HG03432 (cell line): ENCODE data around the gene AMBP.

ENCODE experiments used
- ATAC-seq: cut with Tn5 transposase; IDR thresholded peaks from one replicate; pipeline ENCODE4 v1.9.1; 2021; ENCODE audit warnings: mild to moderate bottlenecking, moderate library complexity; ENCODE audit not compliant: unreplicated experiment

AMBP gene

DNA sequence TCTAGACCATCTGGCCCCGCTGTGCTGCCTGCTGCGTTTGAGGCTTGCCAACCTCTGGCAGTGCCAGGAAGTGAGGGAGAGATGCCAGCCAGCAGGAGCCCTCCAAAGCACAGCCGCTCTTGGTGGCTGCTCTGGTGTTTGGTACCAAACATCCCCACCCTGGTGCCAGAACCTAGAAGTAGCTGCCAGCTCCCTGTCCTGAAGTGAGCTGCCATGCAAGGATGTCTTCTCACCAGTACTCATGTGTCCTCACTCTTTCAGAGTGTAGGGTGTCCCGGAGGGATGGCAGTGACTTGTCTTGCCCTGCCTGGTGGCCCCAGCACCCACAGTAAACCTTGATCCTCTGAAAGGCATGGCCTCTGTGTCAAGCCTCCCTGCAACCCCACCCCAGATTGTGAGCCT, 43.4 kb downstream of the AMBP start:
- ATAC-seq: no peak

- ATAC-seq: no peak
These were observed 43.9 kb downstream of the AMBP start for GRCh38 chr9:114034196-114034595.

DNA sequence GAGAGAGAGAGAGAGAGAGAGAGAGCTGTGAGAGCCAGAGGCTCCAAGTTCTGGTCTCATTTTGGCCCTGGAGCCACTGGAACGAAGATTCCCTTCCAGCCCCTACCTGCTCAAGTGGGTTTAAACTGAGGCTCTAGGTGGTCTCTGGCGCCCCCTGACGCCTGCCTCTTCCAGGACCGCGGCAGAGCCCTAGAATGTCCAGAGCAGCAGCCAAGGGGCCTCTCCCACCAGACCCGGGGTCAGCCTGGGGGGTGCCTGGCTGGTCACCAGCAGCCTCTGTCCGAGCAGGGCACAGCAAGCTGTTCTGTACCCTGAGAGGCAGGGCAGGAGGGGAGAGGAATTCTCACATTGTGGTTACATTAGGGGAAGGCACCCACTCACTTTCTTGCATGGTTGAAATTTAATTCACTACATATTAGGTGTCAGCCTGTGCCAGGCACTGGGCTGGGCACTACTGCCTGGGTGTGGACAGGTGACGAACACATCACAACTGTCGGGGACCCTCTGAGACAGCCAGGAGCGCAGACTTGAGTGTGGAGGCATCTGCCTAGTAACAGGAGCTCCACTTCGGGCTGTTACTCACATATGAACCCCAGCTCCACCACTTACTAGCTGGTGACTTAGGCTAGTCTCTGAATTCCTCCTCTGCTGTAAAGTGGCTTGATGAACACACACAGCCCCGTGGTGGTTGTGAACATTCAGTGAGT, 44.5 kb downstream of the AMBP start:
- ATAC-seq: no peak

- ATAC-seq: no peak
These were observed 45.9 kb downstream of the AMBP start for GRCh38 chr9:114031948-114032840.

- ATAC-seq: no peak
These were observed 47.0 kb downstream of the AMBP start for GRCh38 chr9:114031037-114031630.

DNA sequence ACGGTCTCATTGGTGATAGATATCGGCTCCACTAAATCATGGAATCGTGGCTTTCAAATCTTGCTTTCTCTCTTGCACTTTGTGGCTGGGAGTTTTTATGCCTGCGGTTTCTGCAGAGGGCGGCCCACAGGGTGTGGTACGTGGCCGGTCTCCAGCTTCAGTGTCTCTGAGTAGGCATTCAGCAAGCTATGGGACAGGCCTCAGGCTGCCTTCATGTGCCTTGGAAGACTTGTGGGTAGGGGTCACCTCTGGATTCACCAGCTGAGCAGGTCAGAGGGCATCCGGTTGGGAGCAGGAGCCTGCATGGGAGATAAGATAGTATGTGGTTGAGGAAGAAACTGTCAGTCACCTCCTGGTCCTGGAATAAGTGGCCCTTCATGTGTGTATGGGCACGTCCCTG, 47.7 kb downstream of the AMBP start:
- ATAC-seq: no peak

DNA sequence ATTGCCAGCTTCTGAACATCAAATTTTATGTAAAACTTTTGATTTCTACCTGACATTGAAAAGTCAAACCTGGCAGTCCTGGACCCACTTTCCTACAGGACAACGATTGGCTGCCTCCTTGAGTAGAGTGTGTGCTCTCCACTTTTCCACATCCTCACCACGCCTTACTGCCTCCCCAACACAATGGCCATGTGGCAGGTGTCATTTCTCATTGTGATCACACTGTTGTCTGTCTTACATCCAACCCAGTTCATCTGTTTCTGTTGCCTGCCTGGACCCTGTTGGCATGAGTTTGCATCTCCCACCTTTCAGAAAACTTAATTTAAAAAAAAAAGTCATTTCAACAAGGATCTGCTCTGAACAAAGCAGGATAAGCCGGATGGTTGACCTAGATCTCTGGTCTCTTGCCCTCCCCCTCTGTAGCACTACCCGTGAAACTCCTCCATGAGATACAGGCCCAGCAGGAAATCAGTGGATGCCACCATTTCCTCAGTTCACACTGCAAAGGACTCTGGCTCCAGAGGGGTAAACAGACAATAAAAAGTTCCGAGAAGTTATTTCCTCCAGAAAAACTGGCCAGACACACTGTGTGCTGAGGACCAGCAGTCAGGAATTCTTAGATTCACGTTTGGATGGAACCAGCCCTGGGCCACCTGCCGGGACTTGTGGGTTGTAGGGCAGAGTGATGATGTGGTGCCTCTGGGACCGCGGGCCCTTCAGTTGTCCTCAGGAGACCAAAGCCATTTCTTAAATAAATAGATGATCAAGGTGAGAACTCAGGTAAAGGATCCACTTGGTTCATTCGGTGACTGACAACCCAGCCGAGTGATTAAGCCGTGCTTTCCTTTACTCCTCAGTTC, 48.6 kb downstream of the AMBP start:
- ATAC-seq: no peak

DNA sequence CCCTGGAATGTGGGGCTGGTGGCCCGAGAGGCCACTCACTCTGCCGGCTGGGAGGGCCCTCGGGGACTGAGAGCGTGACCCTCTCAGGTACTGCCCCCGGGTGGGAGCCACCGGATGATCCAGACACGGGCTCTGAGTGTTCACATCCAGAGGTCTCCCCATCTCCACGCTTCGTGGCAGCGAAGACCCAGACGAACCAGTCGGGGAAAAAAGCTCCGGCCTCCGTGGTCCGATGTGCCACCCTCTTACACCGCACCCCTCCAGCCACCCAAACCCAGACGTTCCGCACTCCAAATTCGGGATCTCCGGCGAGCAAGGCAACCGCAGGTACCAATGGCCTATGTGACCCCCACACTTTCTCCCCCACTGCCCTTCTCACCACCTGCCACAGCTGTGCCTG, 49.5 kb downstream of the AMBP start:
- no peak for ATAC-seq

- ATAC-seq: no peak
These were observed 50.1 kb downstream of the AMBP start for GRCh38 chr9:114027863-114028465.

- no peak for ATAC-seq
These were observed 50.8 kb downstream of the AMBP start for GRCh38 chr9:114027159-114027862.

DNA sequence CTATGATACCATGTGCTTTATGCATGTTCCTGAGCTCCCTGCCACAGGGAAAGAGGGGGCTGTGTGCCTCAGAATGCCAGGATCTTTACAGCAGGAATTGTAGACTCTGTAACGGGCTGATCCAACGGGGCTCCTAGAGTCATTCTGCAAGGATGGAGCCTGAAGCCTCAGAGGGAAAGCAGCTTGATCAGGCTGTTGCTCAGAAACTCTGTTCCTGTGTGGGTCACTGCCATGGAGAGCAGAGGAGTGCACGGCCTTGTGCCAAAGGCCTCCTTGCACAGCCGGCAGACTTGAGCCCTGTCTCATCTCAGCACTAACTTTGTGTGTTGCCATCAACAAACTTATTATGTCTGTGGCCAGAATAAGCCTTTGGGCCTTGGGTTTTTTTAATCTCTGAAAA, 51.8 kb downstream of the AMBP start:
- no peak for ATAC-seq

DNA sequence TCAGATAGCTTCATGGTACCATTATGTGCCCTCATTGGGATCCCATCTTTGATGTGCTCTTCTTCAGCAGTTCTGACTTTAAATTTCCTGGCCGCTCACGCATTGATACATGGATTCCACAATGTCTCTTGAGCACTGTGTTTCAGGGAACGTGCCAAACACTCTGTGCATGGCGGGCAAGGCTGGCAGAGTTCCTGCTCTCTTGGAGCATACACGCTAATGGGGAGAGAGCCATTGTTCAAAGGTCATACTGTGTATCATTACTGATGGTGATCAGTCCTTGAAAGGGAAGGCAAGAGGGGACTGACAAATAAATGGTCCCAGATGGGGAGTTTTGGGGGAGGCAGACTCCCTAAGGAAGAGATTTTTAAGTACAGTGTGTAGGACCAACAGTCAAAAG, 52.3 kb downstream of the AMBP start:
- ATAC-seq: no peak

DNA sequence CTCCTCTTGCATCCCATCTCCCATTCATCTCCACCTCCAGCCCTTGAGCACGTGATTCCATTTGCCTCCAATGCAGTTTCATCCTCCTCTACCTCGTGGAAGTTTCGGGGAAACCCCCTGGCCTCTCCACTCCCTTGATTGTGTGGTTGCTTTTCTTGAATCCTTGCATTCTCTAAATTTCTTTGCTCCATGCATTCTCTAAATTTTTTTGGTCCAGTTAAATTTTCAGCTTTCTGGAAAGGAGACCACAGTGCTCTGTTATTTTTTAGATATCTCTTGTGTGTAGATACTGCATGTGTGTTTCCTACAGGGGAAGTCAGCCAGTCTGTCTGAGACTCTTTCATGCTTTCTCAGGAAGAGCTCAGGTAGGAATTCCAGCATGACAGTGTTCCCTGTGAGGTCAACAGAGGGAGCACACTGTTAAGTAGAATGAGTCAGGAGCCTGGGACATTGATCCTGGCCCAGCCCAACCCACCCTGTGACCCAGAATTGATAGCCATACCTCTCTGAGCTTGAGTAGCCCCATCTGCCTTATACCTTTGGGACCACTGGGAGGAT, 52.8 kb downstream of the AMBP start:
- no peak for ATAC-seq

GRCh38 chr9:114023961-114024360, 54.1 kb downstream of the AMBP start:
- no peak for ATAC-seq

GRCh38 chr9:114021578-114021977, 56.5 kb downstream of the AMBP start:
- no peak for ATAC-seq

DNA sequence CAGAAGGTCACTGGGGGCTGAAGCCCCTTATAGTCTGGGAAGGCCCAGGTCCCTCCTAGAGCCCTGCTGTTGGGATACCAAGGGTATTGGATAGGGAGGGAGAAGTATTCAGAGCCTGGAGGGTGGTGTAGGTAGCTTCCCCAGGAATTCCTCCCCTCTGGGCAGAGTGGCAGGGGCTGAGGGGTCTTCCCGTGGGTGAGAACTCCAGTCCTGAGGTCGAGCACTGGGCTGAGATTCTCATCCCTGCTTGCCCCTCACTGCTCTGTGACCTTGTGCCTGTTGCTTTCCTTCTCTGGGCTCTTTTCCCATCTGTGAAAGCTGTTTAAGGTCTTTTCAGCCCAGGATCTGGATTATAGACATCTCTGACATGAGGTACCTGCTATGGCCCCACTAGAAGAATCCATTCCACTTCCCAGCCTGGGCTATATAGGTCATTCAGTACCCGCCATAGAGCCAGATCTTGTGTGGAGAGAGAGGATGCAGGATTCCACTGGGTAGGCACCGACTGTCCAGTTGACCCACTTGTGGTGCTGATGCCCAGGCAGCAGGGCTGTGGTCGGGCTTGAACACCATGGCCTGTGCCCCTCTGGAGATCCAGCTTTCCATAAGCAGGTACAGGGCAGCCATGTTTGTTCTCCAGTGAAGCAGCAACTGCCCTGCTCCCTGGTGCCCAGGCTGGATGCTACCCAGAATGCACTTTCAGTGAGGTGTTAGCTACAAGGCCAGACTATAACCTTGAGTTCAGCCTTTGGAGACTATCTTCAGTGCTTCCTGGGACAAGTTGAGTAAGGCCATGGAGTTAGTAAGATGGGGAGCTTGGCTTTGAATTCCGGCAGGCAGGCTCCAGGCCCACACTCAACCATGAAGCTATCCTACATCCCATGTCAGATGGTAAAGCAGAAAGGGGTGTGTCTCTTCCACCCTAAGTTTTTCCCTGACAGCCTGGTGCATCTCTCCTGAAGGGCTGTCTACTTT, 60.1 kb downstream of the AMBP start:
- ATAC-seq: no peak

DNA sequence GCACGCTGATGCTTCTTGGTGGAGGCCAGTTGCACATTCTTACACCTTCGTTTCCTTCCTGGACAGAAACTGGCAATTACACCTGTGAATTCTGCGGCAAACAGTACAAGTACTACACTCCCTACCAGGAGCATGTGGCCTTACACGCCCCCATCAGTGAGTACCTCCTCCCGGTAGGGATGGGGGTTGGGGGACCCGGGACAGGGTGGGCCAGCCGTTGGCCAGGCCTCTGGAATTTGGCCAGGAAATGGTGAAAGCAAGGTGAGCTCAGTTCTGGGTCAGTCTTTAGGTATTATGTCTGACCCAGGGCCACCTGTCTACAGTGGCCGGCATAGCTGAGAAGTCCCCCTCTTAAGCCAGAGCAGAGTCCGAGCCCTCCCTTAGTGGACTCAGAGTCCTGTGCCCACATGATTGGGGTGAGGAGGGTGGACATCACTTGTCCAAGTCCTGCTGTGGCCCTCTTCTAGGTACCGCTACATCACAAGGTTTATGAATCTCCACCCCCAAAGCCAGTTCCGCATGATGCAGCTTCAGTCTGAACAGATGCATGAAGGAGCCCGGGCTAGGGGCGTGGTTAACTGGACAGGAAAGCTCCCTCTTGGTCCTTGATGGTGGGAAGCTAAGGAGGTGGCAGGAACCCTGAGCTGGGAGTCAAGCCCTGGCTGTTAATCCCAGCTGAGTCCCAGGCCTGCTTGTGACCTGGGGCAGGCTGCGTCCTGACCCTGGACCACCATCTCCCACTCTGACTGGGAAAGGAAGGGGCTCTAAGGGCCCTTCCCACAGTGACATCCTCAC, 61.3 kb downstream of the AMBP start:
- ATAC-seq: no peak

DNA sequence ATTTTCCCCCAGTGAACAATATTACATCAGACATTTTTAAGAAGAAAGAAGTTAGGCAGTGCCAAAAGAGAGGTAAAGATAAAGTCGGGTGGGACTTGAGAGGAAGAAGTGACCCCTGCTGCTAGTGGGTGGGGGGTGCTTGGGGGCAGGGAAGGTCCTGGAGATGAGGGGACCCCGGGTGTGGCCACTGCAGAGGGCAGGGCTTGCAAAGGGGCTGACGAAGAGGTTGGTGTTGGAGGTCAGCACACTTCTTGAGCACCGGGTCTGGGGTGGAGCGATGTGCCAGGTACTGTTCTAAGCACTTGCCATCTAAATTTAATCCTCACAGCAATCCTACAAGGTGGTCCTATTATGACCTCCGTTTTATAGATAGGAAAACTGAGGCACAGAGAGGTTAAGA, 62.0 kb downstream of the AMBP start:
- no peak for ATAC-seq
